Astrocyte (in vitro differentiated cells and primary cell): Measurements from ENCODE around the gene ZNF738. TPM values are rescaled to one million over a fixed set of nuclear protein-coding genes. Genes with fewer than 3 reads are reported as not detected.
"Not testable (repeated sequence)": the region's sequence is repeated elsewhere in the genome, so short reads cannot be mapped to it uniquely, and the experiment has no call there.

ENCODE experiments used
- DNase-seq: peaks from one replicate; pipeline ENCODE4 v3.0.0-alpha.2; 2010; ENCODE audit warnings: low read depth
- FAIRE-seq: peaks from 2 replicates; lab custom pipeline; 2011; peaks lifted over from hg19 to GRCh38; lab: Jason Lieb, UNC
- H2AFZ ChIP-seq: 2 replicates; pipeline ENCODE4 v1.6.0; 2012; ENCODE audit warnings: low read depth, low read length, inconsistent platforms
- H3K27ac ChIP-seq: 2 replicates; pipeline ENCODE4 v1.5.1; 2011; ENCODE audit warnings: low read depth, low read length, inconsistent platforms
- H3K27me3 ChIP-seq: 2 replicates; pipeline ENCODE4 v1.6.0; 2011; ENCODE audit warnings: low read length, inconsistent platforms; ENCODE audit not compliant: insufficient read depth
- H3K36me3 ChIP-seq: 2 replicates; pipeline ENCODE4 v1.5.1; 2011; ENCODE audit warnings: low read length, inconsistent platforms; ENCODE audit not compliant: insufficient read depth
- H3K4me1 ChIP-seq: 2 replicates; pipeline ENCODE4 v1.5.1; 2011; ENCODE audit warnings: low read length, inconsistent platforms; ENCODE audit not compliant: insufficient read depth
- H3K4me2 ChIP-seq: 2 replicates; pipeline ENCODE4 v1.6.0; 2012; ENCODE audit warnings: low read length, inconsistent platforms
- H3K4me3 ChIP-seq: 2 replicates; pipeline ENCODE4 v1.5.1; 2011; ENCODE audit warnings: low read depth, mild to moderate bottlenecking, low read length, inconsistent platforms; ENCODE audit not compliant: insufficient read depth
- H3K79me2 ChIP-seq: 2 replicates; pipeline ENCODE4 v1.6.0; 2012; ENCODE audit warnings: mild to moderate bottlenecking, low read length, inconsistent platforms; ENCODE audit not compliant: insufficient read depth
- H3K9ac ChIP-seq: 2 replicates; pipeline ENCODE4 v1.6.0; 2012; ENCODE audit warnings: mild to moderate bottlenecking, low read length, inconsistent platforms
- H3K9me3 ChIP-seq: 2 replicates; pipeline ENCODE4 v1.5.1; 2012; ENCODE audit warnings: low read depth, mild to moderate bottlenecking, low read length, inconsistent platforms; ENCODE audit not compliant: insufficient read depth
- H4K20me1 ChIP-seq: 2 replicates; pipeline ENCODE4 v1.6.0; 2012; ENCODE audit warnings: low read length, inconsistent platforms; ENCODE audit not compliant: insufficient read depth
- H3K27ac Mint-ChIP-seq: one replicate; pipeline ENCODE4 v1.8.0; 2021; ENCODE audit warnings: mild to moderate bottlenecking, mixed read lengths; ENCODE audit not compliant: unreplicated experiment
- H3K27me3 Mint-ChIP-seq: one replicate; pipeline ENCODE4 v1.8.0; 2021; ENCODE audit warnings: low read depth, mixed read lengths; ENCODE audit not compliant: unreplicated experiment
- H3K36me3 Mint-ChIP-seq: one replicate; pipeline ENCODE4 v1.8.0; 2021; ENCODE audit warnings: low read depth, mixed read lengths; ENCODE audit not compliant: unreplicated experiment
- H3K4me1 Mint-ChIP-seq: one replicate; pipeline ENCODE4 v1.8.0; 2021; ENCODE audit warnings: low read depth, mixed read lengths; ENCODE audit not compliant: unreplicated experiment
- H3K4me3 Mint-ChIP-seq: one replicate; pipeline ENCODE4 v1.8.0; 2021; ENCODE audit warnings: mild to moderate bottlenecking, moderate library complexity, mixed read lengths; ENCODE audit not compliant: unreplicated experiment
- H3K9me3 Mint-ChIP-seq: one replicate; pipeline ENCODE4 v1.8.0; 2021; ENCODE audit warnings: mild to moderate bottlenecking, mixed read lengths; ENCODE audit not compliant: unreplicated experiment
- CTCF ChIP-seq: IDR thresholded peaks from 2 replicates; pipeline ENCODE4 v1.5.1; 2011; ENCODE audit warnings: low read depth, mild to moderate bottlenecking, inconsistent platforms, low read length, moderate library complexity; ENCODE audit not compliant: insufficient read depth
- EZH2 ChIP-seq: IDR thresholded peaks from 2 replicates; pipeline ENCODE4 v1.6.1; 2012; ENCODE audit warnings: mild to moderate bottlenecking, low read length, inconsistent platforms; ENCODE audit not compliant: insufficient read depth
- total RNA-seq: library from RNA; stranded (reverse); gene quantifications from 2 replicates; pipeline ENCODE4 v1.2.1, GENCODE V29; 2021

The ZNF738 gene
- total RNA-seq, 1 donor from 2014 or later: 18.6 TPM

- Mint-ChIP-seq H3K4me1 (peaks cover 12% of the 10 kb centered on the region), H3K36me3 (peaks cover 25% of the 10 kb centered on the region), H3K4me3 (peak overlapping the region; percentile 100), H3K27ac (peak overlapping the region; percentile 100), H3K27me3 (no peaks in the 10 kb centered on the region), H3K9me3 (peaks cover 14% of the 10 kb centered on the region)
- no peaks in the 10 kb centered on the region for H3K36me3 ChIP-seq
- peak overlapping the region; percentile 99 for H3K9ac ChIP-seq
- peaks cover 8% of the 10 kb centered on the region for H3K9me3 ChIP-seq
- H3K27me3 ChIP-seq: no peaks in the 10 kb centered on the region
- DNase-seq: no peak
- H3K27ac ChIP-seq: peak overlapping the region; percentile 96
- peaks cover 3% of the 10 kb centered on the region for H3K4me1 ChIP-seq
- H4K20me1 ChIP-seq: peaks cover 6% of the 10 kb centered on the region
- H3K4me2 ChIP-seq: peak overlapping the region; percentile 82
- FAIRE-seq: no peak
- H2AFZ ChIP-seq: peak overlapping the region; percentile 97
- H3K79me2 ChIP-seq: peaks cover 55% of the 10 kb centered on the region
- TF ChIP-seq EZH2 (no peak), CTCF (no peak)
- peak overlapping the region; percentile 100 for H3K4me3 ChIP-seq
Observed at GRCh38 chr19:21328406-21328805, 30.4 kb upstream of the ZNF738 start.

GRCh38 chr19:21328885-21329605 lies 29.8 kb upstream of the ZNF738 start, which contains the start of gene ZNF708:
ZNF708 (minus strand) TSS chr19:21329410; CDS start chr19:21329212, 198 bp downstream.
- no peaks in the 10 kb centered on the region for H3K27me3 Mint-ChIP-seq
- Histone ChIP-seq H3K27ac (peak within 1 kb of the TSS; percentile 96), H3K27me3 (no peaks in the 10 kb centered on the region), H3K4me2 (peak within 1 kb of the TSS; percentile 82), H3K9me3 (peaks cover 8% of the 10 kb centered on the region), H3K36me3 (no peaks in the 10 kb centered on the region), H3K79me2 (peaks cover 49% of the 10 kb centered on the region), H3K9ac (peak within 1 kb of the TSS; percentile 99), H3K4me1 (peaks cover 3% of the 10 kb centered on the region), H4K20me1 (peaks cover 4% of the 10 kb centered on the region), H3K4me3 (peak within 1 kb of the TSS; percentile 100), H2AFZ (peak within 1 kb of the TSS; percentile 97)
- FAIRE-seq (peak; percentile 39), DNase-seq (peak; percentile 85)
- H3K4me1 Mint-ChIP-seq: peaks cover 8% of the 10 kb centered on the region
- H3K36me3 Mint-ChIP-seq: peaks cover 23% of the 10 kb centered on the region
- H3K27ac Mint-ChIP-seq: peak within 1 kb of the TSS; percentile 100
- TF ChIP-seq EZH2: no peak
- no peak for TF ChIP-seq CTCF
- H3K9me3 Mint-ChIP-seq: peaks cover 14% of the 10 kb centered on the region
- peak within 1 kb of the TSS; percentile 100 for H3K4me3 Mint-ChIP-seq

GRCh38 chr19:21335721-21336120 lies 23.1 kb upstream of the ZNF738 start:
- no peak for FAIRE-seq
- no peak overlapping the region for H2AFZ ChIP-seq
- H4K20me1 ChIP-seq: no peaks in the 10 kb centered on the region
- Mint-ChIP-seq H3K4me1 (no peaks in the 10 kb centered on the region), H3K27ac (no peak overlapping the region), H3K9me3 (peaks cover 24% of the 10 kb centered on the region), H3K4me3 (no peak overlapping the region), H3K27me3 (no peaks in the 10 kb centered on the region), H3K36me3 (peaks cover 5% of the 10 kb centered on the region)
- TF ChIP-seq EZH2 (no peak), CTCF (no peak)
- H3K4me2 ChIP-seq: no peak overlapping the region
- H3K9me3 ChIP-seq: peaks cover 7% of the 10 kb centered on the region
- H3K4me1 ChIP-seq: no peaks in the 10 kb centered on the region
- DNase-seq: no peak
- H3K36me3 ChIP-seq: no peaks in the 10 kb centered on the region
- no peak overlapping the region for H3K27ac ChIP-seq
- no peaks in the 10 kb centered on the region for H3K79me2 ChIP-seq
- H3K27me3 ChIP-seq: no peaks in the 10 kb centered on the region
- no peak overlapping the region for H3K4me3 ChIP-seq
- H3K9ac ChIP-seq: no peak overlapping the region

GRCh38 chr19:21344841-21345240 lies 14.0 kb upstream of the ZNF738 start:
- not testable (repeated sequence) for H3K36me3 Mint-ChIP-seq

More at GRCh38 chr19:21344841-21345240, 14.0 kb upstream of the ZNF738 start:
- not testable (repeated sequence) for H3K27me3 Mint-ChIP-seq, H3K4me2 ChIP-seq, H3K27me3 ChIP-seq, H4K20me1 ChIP-seq, H3K79me2 ChIP-seq, DNase-seq, H3K27ac ChIP-seq, H3K4me3 Mint-ChIP-seq, H3K9me3 ChIP-seq, H3K4me1 ChIP-seq, H3K4me3 ChIP-seq, H3K27ac Mint-ChIP-seq, FAIRE-seq, H3K36me3 ChIP-seq, H3K4me1 Mint-ChIP-seq, H2AFZ ChIP-seq, H3K9ac ChIP-seq
- peaks cover 33% of the 10 kb centered on the region for H3K9me3 Mint-ChIP-seq
